NCI-H748 (cell line): ENCODE measurements around the gene PACSIN1.
"Not testable (repeated sequence)": the region's sequence is repeated elsewhere in the genome, so short reads cannot be mapped to it uniquely, and the experiment has no call there.

Source experiments
- DNase-seq: peaks from one replicate; lab custom pipeline; 2025; ENCODE audit not compliant: unreplicated experiment; lab: John Stamatoyannopoulos, UW

PACSIN1 gene

DNA sequence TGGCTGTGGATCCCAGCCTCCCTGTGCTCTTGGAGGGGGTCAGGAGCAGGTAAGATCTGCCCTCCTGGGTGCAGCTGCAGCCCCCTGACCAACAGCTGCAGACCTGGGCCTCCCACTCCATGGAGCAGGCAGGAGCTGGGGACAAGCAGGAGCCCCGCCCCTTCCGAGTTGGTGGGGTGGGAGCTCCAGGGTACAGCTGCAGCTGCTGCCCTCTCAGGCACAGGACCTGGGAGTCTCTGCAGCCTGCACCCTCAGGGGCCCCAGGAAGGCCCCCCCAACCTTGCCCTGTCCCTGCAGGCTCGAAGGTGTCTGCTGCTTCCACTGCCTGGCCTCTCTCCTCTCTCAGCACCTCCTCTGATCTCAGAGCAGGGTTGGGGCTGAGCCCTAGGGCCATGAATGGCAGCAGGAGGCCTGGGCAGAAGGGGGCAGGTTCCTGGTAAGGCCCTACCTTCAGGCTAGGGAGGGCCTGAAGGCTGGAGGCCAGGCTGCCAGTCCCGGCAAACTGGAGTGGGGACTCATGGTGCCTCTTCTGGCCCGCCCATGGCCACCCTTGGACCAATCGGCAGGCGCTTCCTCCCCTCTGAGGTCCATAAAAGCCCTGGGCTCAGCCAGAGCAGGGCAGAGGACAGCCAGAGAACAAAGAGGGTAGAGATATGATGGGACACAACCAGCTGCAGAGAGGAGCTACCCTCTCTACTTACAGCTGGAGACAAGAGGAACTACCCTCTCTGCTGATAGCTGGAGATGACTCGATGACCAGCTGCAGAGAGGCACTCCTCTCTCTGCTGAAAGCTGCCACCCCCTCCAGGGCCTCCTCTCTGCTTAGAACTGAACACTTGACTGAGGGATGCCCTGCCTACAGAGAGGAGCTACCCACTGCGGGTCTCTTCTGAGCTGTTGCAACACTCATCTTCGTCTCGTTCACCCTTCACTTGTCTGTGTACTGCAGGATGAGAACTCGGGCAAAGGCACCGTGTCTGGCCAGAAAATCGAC lies 7.8 kb upstream of the PACSIN1 start:
- DNase-seq: no peak

DNA sequence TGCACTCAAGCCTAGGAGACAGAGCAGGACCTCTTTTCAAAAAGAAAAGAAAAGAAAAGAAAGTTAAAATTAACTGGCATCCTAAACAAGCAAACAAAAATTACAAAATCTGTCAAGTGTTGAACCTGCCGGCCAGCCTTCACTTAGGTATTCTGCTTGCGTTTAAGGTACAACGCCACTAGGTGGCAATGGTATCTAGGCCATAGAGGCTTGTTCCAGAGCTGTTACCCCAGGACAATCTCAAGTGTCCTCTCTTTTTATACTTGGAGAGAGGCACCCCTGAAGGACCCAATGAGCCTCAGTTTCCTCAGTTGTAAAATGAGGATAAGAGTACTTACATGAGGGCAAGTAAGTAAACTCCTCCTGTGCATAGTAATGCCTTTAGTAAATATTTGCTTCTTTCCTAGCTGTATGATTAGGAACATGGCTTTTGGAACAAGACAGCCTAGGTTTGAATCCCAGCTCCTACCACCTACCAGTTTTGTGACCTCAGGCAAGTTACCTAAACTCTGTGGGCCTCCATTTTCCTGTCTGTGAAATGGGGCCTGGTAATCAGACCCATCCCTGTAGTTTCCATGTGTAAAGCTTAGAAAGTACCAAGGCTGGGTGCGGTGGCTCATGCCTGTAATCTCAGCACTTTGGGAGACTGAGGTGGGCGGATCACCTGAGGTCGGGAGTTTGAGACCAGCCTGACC lies 5.8 kb upstream of the PACSIN1 start:
- DNase-seq: peak; percentile 63

DNA sequence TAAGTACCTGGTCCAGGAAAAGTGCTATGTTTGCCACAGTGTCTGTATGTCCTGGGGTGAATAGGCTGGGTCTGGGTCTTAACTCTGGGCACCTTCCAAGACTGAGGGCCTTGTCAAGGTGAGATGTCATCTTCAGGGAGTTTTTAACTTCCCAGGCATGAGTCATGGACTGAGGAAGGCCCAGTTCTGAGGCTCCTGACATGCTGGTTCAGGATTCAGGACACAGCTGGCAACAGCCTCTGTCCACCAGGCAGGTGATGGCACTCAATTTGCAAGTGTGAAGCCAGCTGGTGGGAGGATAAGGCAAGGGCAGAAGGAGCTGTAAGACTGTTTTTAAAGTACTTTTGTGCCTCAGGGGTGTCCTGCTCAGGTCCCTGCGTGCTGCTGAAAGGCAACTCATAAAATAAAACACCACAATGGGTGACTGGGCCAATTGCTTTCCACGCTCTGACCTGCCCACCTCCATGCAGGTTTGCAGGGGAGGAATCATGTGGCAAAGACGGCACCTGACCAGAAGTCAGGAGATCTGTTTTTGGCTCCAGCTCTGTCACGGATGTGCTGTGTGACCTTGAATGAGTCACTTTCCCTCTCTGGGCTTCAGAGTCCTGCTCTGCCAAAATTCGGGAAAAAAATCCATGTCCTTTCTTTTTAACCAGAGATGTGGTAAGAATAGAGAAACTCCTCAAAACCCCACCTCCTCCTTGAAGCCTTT lies 4.9 kb upstream of the PACSIN1 start:
- no peak for DNase-seq

DNA sequence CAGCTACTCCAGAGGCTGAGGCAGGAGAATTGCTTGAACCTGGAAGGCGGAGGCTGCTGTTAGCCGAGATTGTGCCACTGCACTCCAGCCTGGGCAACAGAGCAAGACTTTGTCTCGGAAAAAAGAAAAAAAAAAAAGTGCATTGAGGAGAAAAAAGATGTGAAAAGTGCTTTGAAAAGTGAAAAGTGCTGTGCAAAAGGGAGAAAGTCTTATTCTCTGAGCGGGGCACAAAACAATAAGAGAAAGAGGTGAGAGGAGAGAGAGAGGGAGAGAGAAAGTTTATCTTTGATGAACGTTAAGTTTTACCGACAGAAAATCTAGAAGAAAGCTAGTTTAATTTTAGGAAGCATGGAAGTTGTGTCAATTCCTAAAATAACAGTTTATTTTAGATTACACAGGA lies 3.9 kb upstream of the PACSIN1 start:
- no peak for DNase-seq

DNA sequence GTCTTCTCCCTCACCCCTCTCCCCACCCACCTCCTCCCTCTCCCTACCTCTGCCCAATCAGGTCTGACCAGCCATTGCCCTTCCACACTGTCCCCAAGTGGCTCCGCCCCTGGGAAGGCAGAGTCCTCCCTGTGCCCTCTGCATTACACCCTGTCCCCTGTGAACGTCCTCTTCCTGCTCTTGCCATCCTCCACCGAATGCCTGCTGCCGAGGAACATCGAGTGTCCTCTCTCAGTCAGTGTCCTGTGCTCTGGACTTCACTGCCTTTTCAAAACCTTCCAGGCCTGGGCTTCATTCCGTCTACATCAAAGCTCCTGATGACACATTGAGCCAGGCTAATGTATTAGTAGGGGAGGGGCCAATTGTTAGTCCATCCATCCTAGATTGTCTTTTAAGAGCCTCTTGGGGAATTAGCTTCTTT lies 3.3 kb upstream of the PACSIN1 start:
- peak; percentile 83 for DNase-seq

DNA sequence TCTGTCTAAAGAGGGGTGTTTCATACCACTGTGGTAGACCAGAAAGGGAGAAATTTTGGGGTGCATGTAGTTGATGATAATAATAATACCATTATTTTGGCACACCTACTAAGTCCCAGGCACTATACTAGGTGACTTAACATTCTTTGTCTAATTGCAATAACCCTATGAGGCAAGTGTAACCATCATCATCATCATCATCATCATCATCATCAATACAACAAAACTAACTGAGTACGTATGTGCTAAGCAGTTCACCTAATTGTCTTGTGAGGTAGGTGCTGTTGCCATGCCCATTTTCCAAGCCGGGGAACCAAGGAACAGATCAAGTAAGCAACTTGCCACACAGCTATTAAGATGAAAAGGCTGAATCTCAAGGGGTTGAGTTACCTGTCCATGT lies 2.6 kb upstream of the PACSIN1 start:
- DNase-seq: no peak

DNA sequence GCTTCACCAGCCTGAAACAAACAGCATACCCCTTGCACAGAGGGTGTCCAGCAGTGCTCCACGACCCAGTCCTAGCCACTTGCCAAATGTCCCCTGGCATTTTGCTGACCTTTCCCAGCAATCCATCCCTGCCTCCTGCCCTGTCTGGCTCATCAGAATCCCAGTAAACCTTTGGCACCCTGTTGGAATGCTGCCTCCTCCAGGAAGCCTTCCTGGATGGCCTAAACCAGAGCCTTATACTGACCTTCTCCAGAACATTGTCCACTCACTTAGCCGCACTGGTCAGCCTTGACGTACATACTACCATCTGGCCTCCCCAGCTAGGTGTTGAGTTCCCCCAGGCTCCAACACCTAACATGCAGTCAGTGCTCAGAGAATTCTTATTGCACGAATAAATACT lies 2.0 kb upstream of the PACSIN1 start:
- DNase-seq: no peak

DNA sequence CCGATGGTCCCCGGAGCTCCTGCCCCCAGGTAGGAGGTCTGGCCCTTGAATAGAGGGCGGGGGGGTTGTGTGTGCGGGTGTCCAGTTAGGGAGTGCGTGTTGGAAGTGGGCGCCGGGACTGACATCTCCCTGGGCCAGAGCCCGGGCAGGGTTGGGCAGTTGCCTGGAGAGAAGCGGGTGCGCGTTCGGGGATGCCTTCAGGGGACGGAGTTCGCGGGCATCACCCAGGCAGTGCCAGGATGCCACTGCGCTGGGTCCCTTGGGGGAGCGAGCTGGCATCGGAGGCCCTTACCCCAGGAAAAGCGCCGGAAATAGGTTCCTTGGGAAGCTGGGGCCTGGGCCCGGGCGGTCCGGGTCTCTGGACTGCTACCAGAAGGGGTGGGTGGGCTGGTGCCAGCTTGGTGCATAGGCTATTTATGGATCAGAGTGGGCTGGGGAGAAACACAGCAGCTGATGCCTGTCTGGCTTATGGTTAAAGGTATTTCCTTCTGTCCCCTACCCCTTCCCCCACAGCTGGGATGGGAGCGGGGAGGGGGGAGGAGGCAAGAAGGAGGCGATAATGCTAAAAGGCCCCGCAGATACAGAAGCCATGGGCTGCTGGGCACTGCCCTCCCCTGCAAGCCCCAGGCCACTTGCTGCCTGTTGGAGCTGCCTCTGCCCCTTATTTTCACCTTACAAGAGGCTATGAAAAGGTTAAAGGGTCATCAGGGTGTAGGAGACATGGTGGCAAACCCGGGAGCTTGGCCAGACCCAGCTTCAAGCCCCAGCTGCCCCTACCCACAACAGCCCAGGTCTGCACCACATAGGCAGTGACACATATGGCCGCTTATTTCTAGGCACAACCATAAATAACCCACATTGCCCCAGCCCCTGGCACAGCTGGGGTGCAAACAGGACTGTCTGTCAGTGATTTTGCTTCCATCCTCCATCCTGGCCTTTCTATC lies 638 bp downstream of the PACSIN1 start:
- no peak for DNase-seq

GRCh38 chr6:34468378-34468892 lies 2.6 kb downstream of the PACSIN1 start:
- no peak for DNase-seq

DNA sequence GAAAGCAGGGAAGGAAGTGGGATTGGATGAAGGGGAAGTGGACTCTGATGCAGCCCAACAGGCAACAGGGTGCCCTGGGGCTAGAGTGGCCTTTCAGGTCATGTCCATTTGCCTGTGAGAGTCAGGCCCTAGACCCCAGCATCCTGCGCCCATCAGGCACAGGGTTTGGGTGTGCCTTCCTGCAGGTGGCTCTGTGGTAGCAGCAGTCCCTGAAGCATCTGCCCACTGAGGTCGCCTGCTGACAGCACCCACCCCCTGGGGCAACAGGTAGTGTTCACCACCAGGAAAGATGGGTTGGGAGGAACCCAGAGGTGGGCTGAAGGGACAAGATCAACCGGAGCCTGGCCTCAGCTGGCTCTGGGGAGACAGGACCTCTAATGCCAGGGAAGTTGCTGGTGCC lies 3.6 kb downstream of the PACSIN1 start:
- no peak for DNase-seq

- no peak for DNase-seq
These were observed 6.5 kb downstream of the PACSIN1 start for GRCh38 chr6:34472425-34472824.

GRCh38 chr6:34473967-34474366 lies 8.1 kb downstream of the PACSIN1 start:
- no peak for DNase-seq

DNA sequence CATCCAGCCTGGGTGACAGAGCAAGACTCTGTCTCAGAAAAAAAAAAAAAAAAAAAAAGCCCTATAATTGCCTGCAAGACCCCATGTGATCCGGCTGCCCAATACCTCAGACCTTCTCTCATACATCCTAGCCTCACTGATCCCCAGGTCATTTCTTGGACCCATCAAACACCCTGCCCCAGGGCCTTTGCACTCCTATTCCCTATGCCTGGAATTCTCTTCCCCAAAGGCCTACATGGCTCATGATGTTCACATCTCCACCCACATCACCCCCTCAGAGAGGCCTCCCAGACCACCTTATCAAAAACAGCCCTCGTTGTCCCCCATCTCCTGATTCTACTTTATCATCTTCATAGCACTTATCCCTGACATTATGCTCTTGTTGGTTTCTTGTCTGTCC lies 8.9 kb downstream of the PACSIN1 start:
- DNase-seq: no peak

- DNase-seq: no peak
These were observed 9.4 kb downstream of the PACSIN1 start for GRCh38 chr6:34475238-34475682.

DNA sequence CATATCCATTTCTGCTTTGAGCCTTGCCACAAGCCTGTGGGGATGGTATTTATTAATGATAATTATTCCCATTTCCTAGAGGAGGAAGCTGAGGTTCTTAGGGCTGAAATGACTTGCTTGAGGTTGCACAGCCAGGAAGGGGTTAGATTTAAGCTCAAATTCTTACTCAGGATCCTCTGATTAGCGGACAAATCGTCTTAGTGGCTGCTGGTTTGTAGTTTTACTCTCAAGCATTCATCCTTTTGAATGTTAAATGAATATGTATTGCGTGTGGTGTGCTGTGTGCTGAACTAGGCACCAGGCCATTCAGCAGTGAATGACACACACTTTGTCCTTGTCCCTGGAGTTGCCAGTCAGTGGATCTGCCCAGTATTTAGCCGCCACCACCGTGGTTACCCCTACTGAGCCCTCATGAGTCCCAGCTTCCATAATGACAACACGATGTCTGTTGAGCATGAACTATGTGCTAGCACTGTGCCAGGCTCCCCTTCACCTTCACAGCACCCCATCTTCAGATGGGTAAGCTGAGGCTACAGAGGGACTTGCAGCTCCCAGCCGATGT lies 10.0 kb downstream of the PACSIN1 start:
- no peak for DNase-seq

- DNase-seq: no peak
These were observed 10.6 kb downstream of the PACSIN1 start for GRCh38 chr6:34476447-34476846.

GRCh38 chr6:34476921-34477320 lies 11.0 kb downstream of the PACSIN1 start:
- DNase-seq: no peak

GRCh38 chr6:34478796-34479195 lies 12.9 kb downstream of the PACSIN1 start:
- DNase-seq: no peak

DNA sequence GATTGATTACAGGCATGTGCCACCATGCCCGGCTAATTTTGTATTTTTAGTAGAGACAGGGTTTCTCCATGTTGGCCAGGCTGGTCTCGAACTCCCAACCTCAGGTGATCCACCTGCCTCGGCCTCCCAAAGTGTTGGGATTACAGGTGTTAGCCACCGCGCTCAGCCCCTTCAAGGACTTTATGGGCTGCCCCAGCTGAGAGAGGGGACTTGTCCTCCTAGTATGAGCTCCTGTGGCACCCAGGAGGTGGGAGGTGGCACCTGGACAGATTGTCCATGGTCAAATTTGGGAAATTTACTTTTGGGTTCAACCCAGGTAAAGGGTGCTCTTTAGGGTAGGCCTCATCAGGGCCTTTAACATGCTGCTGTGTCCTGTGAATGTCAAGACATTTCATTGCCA lies 17.9 kb downstream of the PACSIN1 start:
- DNase-seq: not testable (repeated sequence)

DNA sequence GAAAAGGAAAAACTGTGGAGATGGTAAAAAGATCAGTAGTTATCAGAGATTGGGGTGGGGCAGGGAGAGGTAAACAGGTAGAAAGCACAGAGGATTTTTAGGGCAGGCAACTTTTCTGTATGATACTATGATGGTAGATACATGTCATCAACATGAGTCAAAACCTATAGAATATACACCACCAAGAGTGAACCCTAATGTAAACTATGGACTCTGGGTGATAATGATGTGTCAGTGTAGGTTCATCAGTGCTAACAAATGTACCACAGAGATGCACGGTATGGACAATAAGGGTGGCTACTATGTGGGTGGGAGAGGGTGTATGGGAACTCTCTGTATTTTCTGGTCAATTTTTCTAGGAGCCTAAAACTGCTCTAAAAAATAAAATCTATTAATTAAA lies 18.5 kb downstream of the PACSIN1 start:
- DNase-seq: no peak
